Astrocyte (in vitro differentiated cells and primary cell): ENCODE measurements around the gene AGPAT3. TPM values are rescaled to one million over a fixed set of nuclear protein-coding genes. Genes with fewer than 3 reads are reported as not detected.

ENCODE experiments used
- DNase-seq: peaks from one replicate; pipeline ENCODE4 v3.0.0-alpha.2; 2010; ENCODE audit warnings: low read depth
- FAIRE-seq: peaks from 2 replicates; lab custom pipeline; 2011; peaks lifted over from hg19 to GRCh38; lab: Jason Lieb, UNC
- H2AFZ ChIP-seq: 2 replicates; pipeline ENCODE4 v1.6.0; 2012; ENCODE audit warnings: low read depth, low read length, inconsistent platforms
- H3K27ac ChIP-seq: 2 replicates; pipeline ENCODE4 v1.5.1; 2011; ENCODE audit warnings: low read depth, low read length, inconsistent platforms
- H3K27me3 ChIP-seq: 2 replicates; pipeline ENCODE4 v1.6.0; 2011; ENCODE audit warnings: low read length, inconsistent platforms; ENCODE audit not compliant: insufficient read depth
- H3K36me3 ChIP-seq: 2 replicates; pipeline ENCODE4 v1.5.1; 2011; ENCODE audit warnings: low read length, inconsistent platforms; ENCODE audit not compliant: insufficient read depth
- H3K4me1 ChIP-seq: 2 replicates; pipeline ENCODE4 v1.5.1; 2011; ENCODE audit warnings: low read length, inconsistent platforms; ENCODE audit not compliant: insufficient read depth
- H3K4me2 ChIP-seq: 2 replicates; pipeline ENCODE4 v1.6.0; 2012; ENCODE audit warnings: low read length, inconsistent platforms
- H3K4me3 ChIP-seq: 2 replicates; pipeline ENCODE4 v1.5.1; 2011; ENCODE audit warnings: low read depth, mild to moderate bottlenecking, low read length, inconsistent platforms; ENCODE audit not compliant: insufficient read depth
- H3K79me2 ChIP-seq: 2 replicates; pipeline ENCODE4 v1.6.0; 2012; ENCODE audit warnings: mild to moderate bottlenecking, low read length, inconsistent platforms; ENCODE audit not compliant: insufficient read depth
- H3K9ac ChIP-seq: 2 replicates; pipeline ENCODE4 v1.6.0; 2012; ENCODE audit warnings: mild to moderate bottlenecking, low read length, inconsistent platforms
- H3K9me3 ChIP-seq: 2 replicates; pipeline ENCODE4 v1.5.1; 2012; ENCODE audit warnings: low read depth, mild to moderate bottlenecking, low read length, inconsistent platforms; ENCODE audit not compliant: insufficient read depth
- H4K20me1 ChIP-seq: 2 replicates; pipeline ENCODE4 v1.6.0; 2012; ENCODE audit warnings: low read length, inconsistent platforms; ENCODE audit not compliant: insufficient read depth
- H3K27ac Mint-ChIP-seq: one replicate; pipeline ENCODE4 v1.8.0; 2021; ENCODE audit warnings: mild to moderate bottlenecking, mixed read lengths; ENCODE audit not compliant: unreplicated experiment
- H3K27me3 Mint-ChIP-seq: one replicate; pipeline ENCODE4 v1.8.0; 2021; ENCODE audit warnings: low read depth, mixed read lengths; ENCODE audit not compliant: unreplicated experiment
- H3K36me3 Mint-ChIP-seq: one replicate; pipeline ENCODE4 v1.8.0; 2021; ENCODE audit warnings: low read depth, mixed read lengths; ENCODE audit not compliant: unreplicated experiment
- H3K4me1 Mint-ChIP-seq: one replicate; pipeline ENCODE4 v1.8.0; 2021; ENCODE audit warnings: low read depth, mixed read lengths; ENCODE audit not compliant: unreplicated experiment
- H3K4me3 Mint-ChIP-seq: one replicate; pipeline ENCODE4 v1.8.0; 2021; ENCODE audit warnings: mild to moderate bottlenecking, moderate library complexity, mixed read lengths; ENCODE audit not compliant: unreplicated experiment
- H3K9me3 Mint-ChIP-seq: one replicate; pipeline ENCODE4 v1.8.0; 2021; ENCODE audit warnings: mild to moderate bottlenecking, mixed read lengths; ENCODE audit not compliant: unreplicated experiment
- EZH2 ChIP-seq: IDR thresholded peaks from 2 replicates; pipeline ENCODE4 v1.6.1; 2012; ENCODE audit warnings: mild to moderate bottlenecking, low read length, inconsistent platforms; ENCODE audit not compliant: insufficient read depth
- total RNA-seq: library from RNA; stranded (reverse); gene quantifications from 2 replicates; pipeline ENCODE4 v1.2.1, GENCODE V29; 2021
- TF ChIP-seq, protein P1 (sequence below): IDR thresholded peaks from 2 replicates; pipeline ENCODE4 v1.5.1; 2011; ENCODE audit warnings: low read depth, mild to moderate bottlenecking, inconsistent platforms, low read length, moderate library complexity; ENCODE audit not compliant: insufficient read depth

Gene AGPAT3
- total RNA-seq, 1 donor from 2014 or later: 34.7 TPM

DNA sequence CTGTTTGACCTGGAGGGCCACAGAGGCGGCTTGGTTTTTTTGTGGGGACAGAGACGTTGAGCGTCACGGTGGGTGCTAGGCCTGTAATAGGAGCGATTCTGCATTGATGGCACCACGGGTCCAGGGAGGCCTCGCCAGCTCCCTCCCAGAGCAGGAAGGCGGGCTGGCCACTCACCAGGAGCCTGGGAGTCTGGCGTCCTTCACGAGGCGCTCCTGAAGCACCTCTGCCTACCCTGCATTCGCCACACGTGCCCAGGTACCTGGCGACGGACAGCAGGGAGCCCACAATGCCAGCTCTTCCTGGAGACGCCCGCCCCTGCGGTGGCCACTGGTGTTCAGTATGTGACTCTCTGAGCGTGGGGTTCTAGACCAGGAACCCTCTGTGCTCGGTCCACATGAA is 77.2 kb downstream of the AGPAT3 start:
- Histone ChIP-seq H3K4me3 (no peak overlapping the region), H3K79me2 (peaks cover 8% of the 10 kb centered on the region), H3K4me2 (no peak overlapping the region), H2AFZ (no peak overlapping the region), H3K9ac (no peak overlapping the region), H4K20me1 (peaks cover 69% of the 10 kb centered on the region), H3K4me1 (no peaks in the 10 kb centered on the region), H3K27ac (no peak overlapping the region), H3K9me3 (no peaks in the 10 kb centered on the region), H3K27me3 (no peaks in the 10 kb centered on the region), H3K36me3 (no peaks in the 10 kb centered on the region)
- Mint-ChIP-seq H3K27ac (no peak overlapping the region), H3K9me3 (no peaks in the 10 kb centered on the region), H3K4me1 (peaks cover 2% of the 10 kb centered on the region), H3K4me3 (no peak overlapping the region), H3K27me3 (no peaks in the 10 kb centered on the region), H3K36me3 (peaks cover 5% of the 10 kb centered on the region)
- no peak for TF ChIP-seq EZH2
- TF ChIP-seq, protein P1, sequence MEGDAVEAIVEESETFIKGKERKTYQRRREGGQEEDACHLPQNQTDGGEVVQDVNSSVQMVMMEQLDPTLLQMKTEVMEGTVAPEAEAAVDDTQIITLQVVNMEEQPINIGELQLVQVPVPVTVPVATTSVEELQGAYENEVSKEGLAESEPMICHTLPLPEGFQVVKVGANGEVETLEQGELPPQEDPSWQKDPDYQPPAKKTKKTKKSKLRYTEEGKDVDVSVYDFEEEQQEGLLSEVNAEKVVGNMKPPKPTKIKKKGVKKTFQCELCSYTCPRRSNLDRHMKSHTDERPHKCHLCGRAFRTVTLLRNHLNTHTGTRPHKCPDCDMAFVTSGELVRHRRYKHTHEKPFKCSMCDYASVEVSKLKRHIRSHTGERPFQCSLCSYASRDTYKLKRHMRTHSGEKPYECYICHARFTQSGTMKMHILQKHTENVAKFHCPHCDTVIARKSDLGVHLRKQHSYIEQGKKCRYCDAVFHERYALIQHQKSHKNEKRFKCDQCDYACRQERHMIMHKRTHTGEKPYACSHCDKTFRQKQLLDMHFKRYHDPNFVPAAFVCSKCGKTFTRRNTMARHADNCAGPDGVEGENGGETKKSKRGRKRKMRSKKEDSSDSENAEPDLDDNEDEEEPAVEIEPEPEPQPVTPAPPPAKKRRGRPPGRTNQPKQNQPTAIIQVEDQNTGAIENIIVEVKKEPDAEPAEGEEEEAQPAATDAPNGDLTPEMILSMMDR: no peak
- DNase-seq (no peak), FAIRE-seq (no peak)

DNA sequence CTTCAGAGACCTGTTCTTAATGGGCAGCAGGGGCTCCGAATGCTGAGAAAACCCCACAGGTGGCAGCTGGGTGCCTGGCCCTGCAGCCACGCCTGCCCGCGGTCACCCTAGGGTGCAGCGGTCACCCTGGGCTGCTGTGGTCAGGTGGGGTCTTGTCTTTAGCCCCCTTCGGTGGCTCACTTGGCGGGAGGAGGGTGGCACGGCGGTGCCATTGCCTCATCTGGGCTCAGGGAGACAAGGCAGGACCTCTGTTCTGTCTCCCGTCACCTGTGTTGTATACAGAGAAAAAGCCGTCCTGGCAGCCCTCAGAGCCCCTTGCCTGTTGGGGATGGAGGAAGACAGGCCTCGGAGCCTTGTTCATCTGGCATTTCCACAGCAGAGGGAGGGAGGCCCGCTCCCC is 77.6 kb downstream of the AGPAT3 start:
- TF ChIP-seq, protein P1: no peak
- no peak for TF ChIP-seq EZH2
- H3K27ac Mint-ChIP-seq: no peak overlapping the region
- Histone ChIP-seq H3K4me3 (no peak overlapping the region), H3K79me2 (peaks cover 5% of the 10 kb centered on the region), H3K9me3 (no peaks in the 10 kb centered on the region), H3K27me3 (no peaks in the 10 kb centered on the region), H3K9ac (no peak overlapping the region), H3K36me3 (no peaks in the 10 kb centered on the region), H3K4me2 (no peak overlapping the region), H4K20me1 (peaks cover 66% of the 10 kb centered on the region), H2AFZ (no peak overlapping the region), H3K27ac (no peak overlapping the region), H3K4me1 (no peaks in the 10 kb centered on the region)
- FAIRE-seq (no peak), DNase-seq (no peak)
- no peaks in the 10 kb centered on the region for H3K9me3 Mint-ChIP-seq
- H3K27me3 Mint-ChIP-seq: no peaks in the 10 kb centered on the region
- H3K4me1 Mint-ChIP-seq: peaks cover 2% of the 10 kb centered on the region
- H3K4me3 Mint-ChIP-seq: no peak overlapping the region
- peaks cover 5% of the 10 kb centered on the region for H3K36me3 Mint-ChIP-seq

DNA sequence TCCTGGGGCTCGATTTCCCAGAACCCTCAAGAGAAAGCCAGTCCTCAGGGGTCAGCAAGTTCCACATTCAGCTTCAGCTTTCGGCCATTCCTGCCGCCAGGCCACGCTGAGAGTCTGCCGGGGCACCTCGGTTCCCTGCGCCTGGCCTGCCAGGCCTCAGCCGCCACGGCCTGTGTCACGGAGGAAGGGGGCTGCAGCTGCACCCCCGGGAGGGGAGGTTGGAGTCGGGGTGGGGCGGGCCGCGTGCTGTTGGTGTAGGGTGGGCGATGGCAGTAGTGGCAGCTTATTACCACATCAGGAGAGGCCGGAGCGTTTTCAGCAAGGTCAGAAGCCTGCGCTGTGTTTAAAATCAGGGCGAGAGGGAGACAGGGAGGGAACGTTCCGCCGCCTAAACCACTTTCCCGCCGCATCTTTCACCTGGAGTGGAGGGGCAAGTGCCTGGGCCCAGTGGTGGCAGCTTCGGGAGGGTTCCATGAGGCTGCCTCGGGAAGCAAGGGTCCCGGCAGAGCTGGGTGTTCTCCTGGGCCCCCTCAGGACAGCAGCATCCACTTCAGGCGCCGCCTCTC is 78.6 kb downstream of the AGPAT3 start:
- H3K4me1 ChIP-seq: no peaks in the 10 kb centered on the region
- no peak overlapping the region for H3K27ac ChIP-seq
- peaks cover 3% of the 10 kb centered on the region for H3K79me2 ChIP-seq
- no peaks in the 10 kb centered on the region for H3K36me3 ChIP-seq
- peaks cover 4% of the 10 kb centered on the region for H3K9me3 Mint-ChIP-seq
- no peaks in the 10 kb centered on the region for H3K27me3 ChIP-seq
- TF ChIP-seq, protein P1: no peak
- no peak for TF ChIP-seq EZH2
- H4K20me1 ChIP-seq: peaks cover 59% of the 10 kb centered on the region
- no peaks in the 10 kb centered on the region for H3K9me3 ChIP-seq
- FAIRE-seq (no peak), DNase-seq (no peak)
- H3K4me3 ChIP-seq: no peak overlapping the region
- H3K27ac Mint-ChIP-seq: no peak overlapping the region
- no peaks in the 10 kb centered on the region for H3K27me3 Mint-ChIP-seq
- peaks cover 5% of the 10 kb centered on the region for H3K36me3 Mint-ChIP-seq
- H3K9ac ChIP-seq: no peak overlapping the region
- H3K4me1 Mint-ChIP-seq: peaks cover 2% of the 10 kb centered on the region
- no peak overlapping the region for H3K4me2 ChIP-seq
- H2AFZ ChIP-seq: no peak overlapping the region
- no peak overlapping the region for H3K4me3 Mint-ChIP-seq
